Smooth muscle cell (in vitro differentiated cells): ENCODE results near the gene RAD51B. TPM values are rescaled to one million over a fixed set of nuclear protein-coding genes. Genes with fewer than 3 reads are reported as not detected.
A peak's percentile ranks its signal among the peaks of the same experiment; 100 is the strongest.

Experiments used
- DNase-seq: peaks from one replicate; lab custom pipeline; 2025; ENCODE audit not compliant: unreplicated experiment; lab: John Stamatoyannopoulos, UW
- H2AFZ ChIP-seq: fragments of 200-600 bp; sonication (generic); 2 replicates; pipeline ENCODE4 v1.6.0; 2016; ENCODE audit warnings: antibody characterized with exemption, low read depth, mild to moderate bottlenecking
- H3F3A ChIP-seq: fragments of 200-600 bp; sonication (generic); 2 replicates; pipeline ENCODE4 v1.6.0; 2017; ENCODE audit warnings: antibody characterized with exemption, low read depth
- H3K27ac ChIP-seq: fragments of 200-600 bp; sonication (generic); 2 replicates; pipeline ENCODE4 v1.5.1; 2016; ENCODE audit warnings: low read depth, mild to moderate bottlenecking
- H3K27me3 ChIP-seq: fragments of 200-600 bp; sonication (generic); 2 replicates; pipeline ENCODE4 v1.6.1; 2016; ENCODE audit warnings: low read depth, mild to moderate bottlenecking
- H3K36me3 ChIP-seq: fragments of 200-600 bp; sonication (generic); 2 replicates; pipeline ENCODE4 v1.5.1; 2016; ENCODE audit warnings: low read depth
- H3K4me1 ChIP-seq: fragments of 200-600 bp; sonication (generic); 2 replicates; pipeline ENCODE4 v1.5.1; 2016; ENCODE audit warnings: low read depth
- H3K4me2 ChIP-seq: fragments of 200-600 bp; sonication (generic); 2 replicates; pipeline ENCODE4 v1.6.0; 2016; ENCODE audit warnings: mild to moderate bottlenecking
- H3K4me3 ChIP-seq: fragments of 200-600 bp; sonication (generic); 2 replicates; pipeline ENCODE4 v1.5.1; 2016; ENCODE audit warnings: mild to moderate bottlenecking
- H3K79me2 ChIP-seq: fragments of 200-600 bp; sonication (generic); 2 replicates; pipeline ENCODE4 v1.6.0; 2016; ENCODE audit warnings: low read depth, mild to moderate bottlenecking
- H3K9ac ChIP-seq: fragments of 200-600 bp; sonication (generic); 2 replicates; pipeline ENCODE4 v1.6.0; 2016; ENCODE audit warnings: low read depth
- H3K9me3 ChIP-seq: fragments of 200-600 bp; sonication (generic); replicated peaks from 2 replicates; pipeline ENCODE4 v1.5.1; 2016; ENCODE audit warnings: low read depth
- H4K20me1 ChIP-seq: fragments of 200-600 bp; sonication (generic); 2 replicates; pipeline ENCODE4 v1.6.0; 2016; ENCODE audit warnings: low read depth
- WGBS: methylation state at CpG from one replicate; pipeline ENCODE4 v1.1.7; 2016; ENCODE audit warnings: low lambda C conversion rate; 5-methylcytosine and 5-hydroxymethylcytosine counted together
- polyA plus RNA-seq: library from polyadenylated mRNA; unstranded; fragments of >200 nt; fragmentation: Nextera tagmentation; extraction: Ambion mirVana; gene quantifications from 2 replicates; pipeline ENCODE4 v1.2.1, GENCODE V29; 2016
- total RNA-seq: library from RNA; depleted of rRNA; stranded (reverse); fragments of >200 nt; gene quantifications from 2 replicates; pipeline ENCODE4 v1.2.3, GENCODE V29; 2014
- TF ChIP-seq, protein P1 (sequence below): fragments of 200-600 bp; sonication (generic); IDR thresholded peaks from 2 replicates; pipeline ENCODE4 v1.5.1; 2017; ENCODE audit warnings: borderline replicate concordance, mild to moderate bottlenecking, antibody characterized with exemption; ENCODE audit not compliant: insufficient read depth, poor library complexity, severe bottlenecking

Gene RAD51B
- total and polyA plus RNA-seq, 2 experiments from 2014 or later = 4.6 to 5.3 TPM

GRCh38 chr14:68636597-68636996 is 817.0 kb downstream of the RAD51B start:
- H3K36me3 ChIP-seq = no peaks in the 10 kb centered on the region
- DNase-seq = no peak

GRCh38 chr14:68637106-68638021 is 817.8 kb downstream of the RAD51B start:
- WGBS = 36% methylated on average over 13 of the region's 13 CpGs
- H3K4me1 ChIP-seq = peaks cover 7% of the 10 kb centered on the region
- no peaks in the 10 kb centered on the region for H3K27me3 ChIP-seq
- H3K36me3 ChIP-seq = no peaks in the 10 kb centered on the region
- peak overlapping the region; percentile 76 for H3K27ac ChIP-seq
- peak overlapping the region; percentile 78 for H2AFZ ChIP-seq
- no peaks in the 10 kb centered on the region for H4K20me1 ChIP-seq
- no peaks in the 10 kb centered on the region for H3K9me3 ChIP-seq
- no peak overlapping the region for H3K4me3 ChIP-seq
- TF ChIP-seq, protein P1, sequence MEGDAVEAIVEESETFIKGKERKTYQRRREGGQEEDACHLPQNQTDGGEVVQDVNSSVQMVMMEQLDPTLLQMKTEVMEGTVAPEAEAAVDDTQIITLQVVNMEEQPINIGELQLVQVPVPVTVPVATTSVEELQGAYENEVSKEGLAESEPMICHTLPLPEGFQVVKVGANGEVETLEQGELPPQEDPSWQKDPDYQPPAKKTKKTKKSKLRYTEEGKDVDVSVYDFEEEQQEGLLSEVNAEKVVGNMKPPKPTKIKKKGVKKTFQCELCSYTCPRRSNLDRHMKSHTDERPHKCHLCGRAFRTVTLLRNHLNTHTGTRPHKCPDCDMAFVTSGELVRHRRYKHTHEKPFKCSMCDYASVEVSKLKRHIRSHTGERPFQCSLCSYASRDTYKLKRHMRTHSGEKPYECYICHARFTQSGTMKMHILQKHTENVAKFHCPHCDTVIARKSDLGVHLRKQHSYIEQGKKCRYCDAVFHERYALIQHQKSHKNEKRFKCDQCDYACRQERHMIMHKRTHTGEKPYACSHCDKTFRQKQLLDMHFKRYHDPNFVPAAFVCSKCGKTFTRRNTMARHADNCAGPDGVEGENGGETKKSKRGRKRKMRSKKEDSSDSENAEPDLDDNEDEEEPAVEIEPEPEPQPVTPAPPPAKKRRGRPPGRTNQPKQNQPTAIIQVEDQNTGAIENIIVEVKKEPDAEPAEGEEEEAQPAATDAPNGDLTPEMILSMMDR = no peak
- DNase-seq = no peak
- H3F3A ChIP-seq = peaks cover 14% of the 10 kb centered on the region
- peak overlapping the region; percentile 38 for H3K4me2 ChIP-seq
- H3K79me2 ChIP-seq = no peaks in the 10 kb centered on the region
- H3K9ac ChIP-seq = peak overlapping the region; percentile 57

More at GRCh38 chr14:68636597-68636996, 817.0 kb downstream of the RAD51B start:
- H3K4me2 ChIP-seq = no peak overlapping the region
- H3F3A ChIP-seq = peaks cover 14% of the 10 kb centered on the region
- peak overlapping the region; percentile 76 for H3K27ac ChIP-seq
- H3K9me3 ChIP-seq = no peaks in the 10 kb centered on the region
- no peak overlapping the region for H2AFZ ChIP-seq
- no peaks in the 10 kb centered on the region for H3K27me3 ChIP-seq
- H3K79me2 ChIP-seq = no peaks in the 10 kb centered on the region
- TF ChIP-seq, protein P1 = no peak
- 43% methylated on average over 5 of the region's 5 CpGs for WGBS
- peaks cover 7% of the 10 kb centered on the region for H3K4me1 ChIP-seq
- no peak overlapping the region for H3K4me3 ChIP-seq
- H4K20me1 ChIP-seq = no peaks in the 10 kb centered on the region
- no peak overlapping the region for H3K9ac ChIP-seq

DNA sequence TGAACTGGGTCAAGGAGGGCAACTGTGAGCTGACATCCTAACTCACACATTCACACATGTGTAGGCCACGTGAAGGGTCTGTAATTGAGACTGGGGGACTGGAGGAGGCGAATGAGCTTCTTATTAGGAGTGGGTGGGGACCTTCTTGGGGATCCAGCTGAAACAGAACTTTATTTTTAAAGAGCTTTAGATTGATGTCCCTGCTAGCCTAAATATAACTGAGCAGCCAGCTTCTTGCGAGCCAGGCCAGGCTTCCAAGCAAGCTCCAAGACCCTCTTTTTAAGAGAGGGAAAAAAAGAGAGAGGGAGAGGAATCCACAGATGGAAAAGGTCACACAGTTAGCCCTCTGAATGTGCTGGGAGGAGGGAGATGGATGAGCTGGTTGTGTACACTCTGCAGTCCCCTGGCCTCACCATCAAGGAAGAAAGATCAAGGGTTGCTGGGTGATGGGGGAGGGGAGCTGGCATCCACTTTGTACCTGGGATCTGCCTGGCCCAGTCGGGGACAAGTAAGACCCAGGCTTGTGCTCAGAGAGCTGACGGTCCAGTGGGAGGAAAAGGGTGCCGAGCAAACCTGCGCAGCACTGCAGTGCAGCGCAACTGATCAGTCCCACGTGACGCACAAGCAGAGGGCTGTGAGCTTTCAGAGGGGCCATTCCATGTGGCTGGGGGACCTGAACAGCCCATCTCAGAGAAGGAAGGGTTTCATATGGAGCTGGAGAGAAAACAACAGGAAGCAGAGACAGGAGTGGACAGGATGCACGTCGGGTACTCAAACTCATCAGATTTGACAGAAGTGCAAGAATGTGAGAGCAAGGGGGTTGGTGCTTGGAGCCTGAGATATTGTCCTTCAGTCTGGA is 818.8 kb downstream of the RAD51B start:
- H3K9me3 ChIP-seq = no peaks in the 10 kb centered on the region
- no peaks in the 10 kb centered on the region for H3K79me2 ChIP-seq
- H3K4me2 ChIP-seq = peak overlapping the region; percentile 38
- H3K27ac ChIP-seq = peak overlapping the region; percentile 76
- H3K27me3 ChIP-seq = no peaks in the 10 kb centered on the region
- no peaks in the 10 kb centered on the region for H4K20me1 ChIP-seq
- no peak overlapping the region for H3K4me3 ChIP-seq
- H2AFZ ChIP-seq = peak overlapping the region; percentile 78
- no peaks in the 10 kb centered on the region for H3K36me3 ChIP-seq
- TF ChIP-seq, protein P1 = no peak
- peak overlapping the region; percentile 57 for H3K9ac ChIP-seq
- DNase-seq = no peak
- peaks cover 14% of the 10 kb centered on the region for H3F3A ChIP-seq
- WGBS = 76% methylated on average over 12 of the region's 12 CpGs
- H3K4me1 ChIP-seq = peaks cover 7% of the 10 kb centered on the region
